ENCODE data around the gene VARS1.

VARS1 gene

GRCh38 chr6:31785475-31785874 is 10.1 kb downstream of the VARS1 start:
- no peak overlapping the region for H3K27ac Mint-ChIP-seq
- peaks cover 7% of the 10 kb centered on the region for H3K4me1 Mint-ChIP-seq (ENCODE audit: low read depth)
- H3K4me3 Mint-ChIP-seq = no peak overlapping the region
- no peaks in the 10 kb centered on the region for H3K27me3 Mint-ChIP-seq
- no peaks in the 10 kb centered on the region for H3K9me3 Mint-ChIP-seq
- peaks cover 44% of the 10 kb centered on the region for H3K36me3 Mint-ChIP-seq (ENCODE audit: low read depth)

- Mint-ChIP-seq H3K27ac (no peak overlapping the region), H3K27me3 (no peaks in the 10 kb centered on the region), H3K4me1 (ENCODE audit: low read depth) (peaks cover 2% of the 10 kb centered on the region), H3K9me3 (no peaks in the 10 kb centered on the region), H3K36me3 (ENCODE audit: low read depth) (peaks cover 46% of the 10 kb centered on the region), H3K4me3 (no peak overlapping the region)
Measured at GRCh38 chr6:31784098-31784925, 11.2 kb downstream of the VARS1 start.

GRCh38 chr6:31782126-31782855 is 13.3 kb downstream of the VARS1 start:
- no peaks in the 10 kb centered on the region for H3K9me3 Mint-ChIP-seq
- H3K27ac Mint-ChIP-seq = no peak overlapping the region
- H3K4me1 Mint-ChIP-seq (ENCODE audit: low read depth) = peaks cover 7% of the 10 kb centered on the region
- H3K36me3 Mint-ChIP-seq (ENCODE audit: low read depth) = peaks cover 47% of the 10 kb centered on the region
- no peaks in the 10 kb centered on the region for H3K27me3 Mint-ChIP-seq
- no peak overlapping the region for H3K4me3 Mint-ChIP-seq

GRCh38 chr6:31781244-31782125 is 14.1 kb downstream of the VARS1 start:
- Mint-ChIP-seq H3K36me3 (ENCODE audit: low read depth) (peaks cover 47% of the 10 kb centered on the region), H3K4me1 (ENCODE audit: low read depth) (peaks cover 15% of the 10 kb centered on the region), H3K9me3 (no peaks in the 10 kb centered on the region), H3K27me3 (no peaks in the 10 kb centered on the region), H3K4me3 (no peak overlapping the region), H3K27ac (no peak overlapping the region)

- Mint-ChIP-seq H3K27me3 (no peaks in the 10 kb centered on the region), H3K9me3 (no peaks in the 10 kb centered on the region), H3K27ac (no peak overlapping the region), H3K4me3 (no peak overlapping the region), H3K36me3 (ENCODE audit: low read depth) (peaks cover 43% of the 10 kb centered on the region), H3K4me1 (ENCODE audit: low read depth) (peaks cover 24% of the 10 kb centered on the region)
Measured at GRCh38 chr6:31780507-31781243, 14.9 kb downstream of the VARS1 start.

GRCh38 chr6:31779908-31780307 is 15.6 kb downstream of the VARS1 start:
- Mint-ChIP-seq H3K9me3 (no peaks in the 10 kb centered on the region), H3K4me3 (no peak overlapping the region), H3K4me1 (ENCODE audit: low read depth) (peaks cover 31% of the 10 kb centered on the region), H3K27me3 (no peaks in the 10 kb centered on the region), H3K27ac (no peak overlapping the region), H3K36me3 (ENCODE audit: low read depth) (peaks cover 43% of the 10 kb centered on the region)

- Mint-ChIP-seq H3K9me3 (no peaks in the 10 kb centered on the region), H3K4me1 (ENCODE audit: low read depth) (peaks cover 34% of the 10 kb centered on the region), H3K27ac (no peak overlapping the region), H3K36me3 (ENCODE audit: low read depth) (peaks cover 36% of the 10 kb centered on the region), H3K4me3 (no peak overlapping the region), H3K27me3 (no peaks in the 10 kb centered on the region)
Measured at GRCh38 chr6:31778999-31779885, 16.3 kb downstream of the VARS1 start.

GRCh38 chr6:31778193-31778592 is 17.4 kb downstream of the VARS1 start:
- Mint-ChIP-seq H3K36me3 (ENCODE audit: low read depth) (peaks cover 31% of the 10 kb centered on the region), H3K9me3 (no peaks in the 10 kb centered on the region), H3K4me3 (no peak overlapping the region), H3K27ac (no peak overlapping the region), H3K4me1 (ENCODE audit: low read depth) (peaks cover 40% of the 10 kb centered on the region), H3K27me3 (no peaks in the 10 kb centered on the region)

GRCh38 chr6:31777667-31778050 is 17.9 kb downstream of the VARS1 start:
- no peak overlapping the region for H3K27ac Mint-ChIP-seq
- H3K27me3 Mint-ChIP-seq = no peaks in the 10 kb centered on the region
- no peaks in the 10 kb centered on the region for H3K9me3 Mint-ChIP-seq
- H3K36me3 Mint-ChIP-seq (ENCODE audit: low read depth) = peaks cover 26% of the 10 kb centered on the region
- H3K4me1 Mint-ChIP-seq (ENCODE audit: low read depth) = peaks cover 45% of the 10 kb centered on the region
- H3K4me3 Mint-ChIP-seq = peak overlapping the region; percentile 26

- Mint-ChIP-seq H3K27ac (peak within 1 kb of the TSS; percentile 87), H3K27me3 (no peaks in the 10 kb centered on the region), H3K9me3 (no peaks in the 10 kb centered on the region), H3K4me1 (ENCODE audit: low read depth) (peaks cover 50% of the 10 kb centered on the region), H3K36me3 (ENCODE audit: low read depth) (peaks cover 25% of the 10 kb centered on the region), H3K4me3 (peak within 1 kb of the TSS; percentile 26)
Measured at GRCh38 chr6:31776989-31777666, 18.4 kb downstream of the VARS1 start, which contains the start of gene VWA7. VWA7 (minus strand) TSS chr6:31777328; CDS start chr6:31776779, 549 bp downstream.

GRCh38 chr6:31776485-31776988 is 19.0 kb downstream of the VARS1 start:
- no peaks in the 10 kb centered on the region for H3K9me3 Mint-ChIP-seq
- H3K4me1 Mint-ChIP-seq (ENCODE audit: low read depth) = peaks cover 55% of the 10 kb centered on the region
- no peaks in the 10 kb centered on the region for H3K27me3 Mint-ChIP-seq
- peak overlapping the region; percentile 26 for H3K4me3 Mint-ChIP-seq
- H3K27ac Mint-ChIP-seq = peak overlapping the region; percentile 87
- peaks cover 25% of the 10 kb centered on the region for H3K36me3 Mint-ChIP-seq (ENCODE audit: low read depth)

GRCh38 chr6:31775633-31776484 is 19.7 kb downstream of the VARS1 start:
- Mint-ChIP-seq H3K27ac (peak overlapping the region; percentile 87), H3K4me1 (ENCODE audit: low read depth) (peaks cover 61% of the 10 kb centered on the region), H3K4me3 (no peak overlapping the region), H3K36me3 (ENCODE audit: low read depth) (peaks cover 25% of the 10 kb centered on the region), H3K27me3 (no peaks in the 10 kb centered on the region), H3K9me3 (no peaks in the 10 kb centered on the region)

Measured in stimulated activated naive CD8-positive, alpha-beta T cell treated with anti-CD3 and anti-CD28 coated beads, Interleukin-15, Interleukin-2, amounts not matched to agents 100 ng/mL and 50 ng/mL, for 24 hours (primary cell).